Lung (tissue), 12 donors: ENCODE data around the gene FAXDC2. TPM values are rescaled to one million over a fixed set of nuclear protein-coding genes. Genes with fewer than 3 reads are reported as not detected.

Source experiments
- ATAC-seq: fragments of 200-7000 bp; cut with Tn5 transposase; one replicate; pipeline ENCODE4 v1.9.1; 2020; ENCODE audit warnings: moderate number of reproducible peaks; ENCODE audit not compliant: insufficient read depth, low FRiP score
- DNase-seq, 3 donors: peaks; one replicate each; pipeline ENCODE4 v3.0.0-alpha.2; 2013 to 2017
- H3K27ac ChIP-seq, 2 donors: one replicate each; pipeline ENCODE4 v1.5.1; 2013; ENCODE audit warnings: mild to moderate bottlenecking in 2 of 2, moderate library complexity in 2 of 2, control low read depth in 1 of 2, inconsistent platforms in 1 of 2, low read depth in 1 of 2, low read length in 1 of 2
- H3K27me3 ChIP-seq, 3 donors: one replicate each; pipeline ENCODE4 v1.5.1; 2013; ENCODE audit warnings: low read length in 2 of 3; ENCODE audit not compliant: control insufficient read depth in 3 of 3, insufficient read depth in 3 of 3
- H3K36me3 ChIP-seq, 4 donors: one replicate each; pipeline ENCODE4 v1.5.1; 2013; ENCODE audit warnings: low read length in 4 of 4, mild to moderate bottlenecking in 1 of 4, moderate library complexity in 1 of 4; ENCODE audit not compliant: control insufficient read depth in 4 of 4, insufficient read depth in 4 of 4
- H3K4me1 ChIP-seq, 5 donors: one replicate each; pipeline ENCODE4 v1.5.1; 2013; ENCODE audit warnings: low read length in 5 of 5, mild to moderate bottlenecking in 2 of 5, moderate library complexity in 1 of 5; ENCODE audit not compliant: control insufficient read depth in 5 of 5, insufficient read depth in 5 of 5
- H3K4me3 ChIP-seq: one replicate; pipeline ENCODE4 v1.5.1; 2013; ENCODE audit warnings: mild to moderate bottlenecking, control low read depth, moderate library complexity
- H3K9ac ChIP-seq, 2 donors: one replicate each; pipeline ENCODE4 v1.5.1; 2013; ENCODE audit warnings: low read length in 2 of 2, control low read depth in 1 of 2; ENCODE audit not compliant: insufficient read depth in 1 of 2
- H3K9me3 ChIP-seq, 4 donors: one replicate each; pipeline ENCODE4 v1.5.1; 2013; ENCODE audit warnings: low read length in 3 of 4, mild to moderate bottlenecking in 1 of 4, moderate library complexity in 1 of 4; ENCODE audit not compliant: control insufficient read depth in 4 of 4, insufficient read depth in 3 of 4
- CTCF ChIP-seq: IDR thresholded peaks from 2 replicates; pipeline ENCODE4 v1.5.1; 2012; ENCODE audit warnings: mild to moderate bottlenecking; ENCODE audit errors: control extremely low read depth, extremely low read depth
- WGBS, 2 donors: extraction: QIAGEN DNeasy Blood & Tissue Kit; methylation state at CpG; one replicate each; pipeline ENCODE4 v1.1.7; 2013; 5-methylcytosine and 5-hydroxymethylcytosine counted together
- polyA plus RNA-seq, 2 donors: library from polyadenylated mRNA; stranded (reverse); fragments of 200-250 nt; gene quantifications; one replicate each; pipeline ENCODE4 v1.2.1, GENCODE V29; 2013
- total RNA-seq, 2 donors: library from RNA; depleted of rRNA in 1 of 2; stranded (reverse); fragments of >200 nt in 1 of 2; gene quantifications; one replicate each; pipeline ENCODE4 v1.2.1, GENCODE V29; 2014 to 2021
- donor health status: control.
- donor health status: control.
- donor health status: Bipolar disorder and iron deficiency.
- donor health status: healthy.
- donor health status: DM: yes; HTN: yes; CAD: no.

Gene FAXDC2
- total and polyA plus RNA-seq, 4 donors = 11.1 to 37.5 (median 17.1) TPM

GRCh38 chr5:154788212-154788611 is 62.2 kb downstream of the FAXDC2 start:
- no peak for TF ChIP-seq CTCF
- Histone ChIP-seq H3K9me3 (no peaks in the 10 kb centered on the region), H3K4me1 (peaks cover 0 to 40% (median 4%) of the 10 kb centered on the region in 5 donors), H3K36me3 (peaks cover 10 to 22% (median 14%) of the 10 kb centered on the region in 4 donors), H3K4me3 (no peak overlapping the region), H3K27ac (peak overlapping the region in 1 of 2 donors; percentile 1), H3K27me3 (no peaks in the 10 kb centered on the region), H3K9ac (no peak overlapping the region)
- no peak for DNase-seq
- 33 to 60% methylated on average over 5 of the region's 5 CpGs for WGBS, 2 donors
- no peak for ATAC-seq

- H3K27ac ChIP-seq = no peak overlapping the region
- H3K27me3 ChIP-seq = no peaks in the 10 kb centered on the region
- no peak for TF ChIP-seq CTCF
- no peaks in the 10 kb centered on the region for H3K9me3 ChIP-seq
- H3K9ac ChIP-seq = no peak overlapping the region
- 55 to 69% methylated on average over 2 of the region's 2 CpGs for WGBS, 2 donors
- no peak overlapping the region for H3K4me3 ChIP-seq
- DNase-seq (no peak), ATAC-seq (no peak)
- peaks cover 2 to 10% (median 4%) of the 10 kb centered on the region in 4 donors for H3K36me3 ChIP-seq
- H3K4me1 ChIP-seq = peaks cover 0 to 56% (median 13%) of the 10 kb centered on the region in 5 donors
Observed at GRCh38 chr5:154786414-154786813, 64.0 kb downstream of the FAXDC2 start.

- WGBS, 2 donors = 63 to 79% methylated on average over 2 of the region's 2 CpGs
- ATAC-seq (no peak), DNase-seq (no peak)
- H3K27ac ChIP-seq = no peak overlapping the region
- H3K9me3 ChIP-seq = no peaks in the 10 kb centered on the region
- H3K9ac ChIP-seq = no peak overlapping the region
- no peak overlapping the region for H3K4me3 ChIP-seq
- no peaks in the 10 kb centered on the region for H3K27me3 ChIP-seq
- H3K4me1 ChIP-seq = peaks cover 0 to 63% (median 13%) of the 10 kb centered on the region in 5 donors
- no peak for TF ChIP-seq CTCF
- H3K36me3 ChIP-seq = peaks cover 0 to 3% (median under 1%) of the 10 kb centered on the region in 4 donors
Observed at GRCh38 chr5:154784856-154785255, 65.5 kb downstream of the FAXDC2 start.
